PC-3 (cell line): ENCODE data around the gene ILF2. TPM values are rescaled to one million over a fixed set of nuclear protein-coding genes. Genes with fewer than 3 reads are reported as not detected.

Experiments
- ATAC-seq: fragments of 200-7000 bp; cut with Tn5 transposase; 2 replicates; pipeline ENCODE4 v1.9.1; 2020; ENCODE audit warnings: mild to moderate bottlenecking, moderate library complexity
- BruUV-seq: library from RNA; stranded (reverse); fragments of 400-500 nt; replicated peaks from 2 replicates; lab custom pipeline; 2021; lab: Mats Ljungman, UMichigan
- CTCF ChIA-PET: fragments of 300-600 bp; sonication (Branson Sonifier 250); formaldehyde crosslinking; loops from one replicate; lab custom pipeline; 2022; ENCODE audit warnings: antibody characterized with exemption; lab: Charles Lee
- POLR2A ChIA-PET: fragments of 300-600 bp; sonication (Branson Sonifier 250); formaldehyde crosslinking; loops from one replicate; lab custom pipeline; 2022; ENCODE audit warnings: antibody characterized with exemption; ENCODE audit not compliant: unreplicated experiment; lab: Charles Lee
- DNase-seq: peaks from one replicate; pipeline ENCODE4 v3.0.0-alpha.2; 2015
- H2AFZ ChIP-seq: fragments of 300-600 bp; sonication (generic); 2 replicates; pipeline ENCODE4 v1.6.0; 2016; ENCODE audit warnings: antibody characterized with exemption, low read length
- H3F3A ChIP-seq: fragments of 300-600 bp; sonication (generic); one replicate; pipeline ENCODE4 v1.6.0; 2017; ENCODE audit warnings: antibody characterized with exemption, low read length, control low read depth, mild to moderate bottlenecking; ENCODE audit not compliant: unreplicated experiment
- H3K27ac ChIP-seq: fragments of 300-600 bp; sonication (generic); 2 replicates; pipeline ENCODE4 v1.5.1; 2016; ENCODE audit warnings: mild to moderate bottlenecking, low read length
- H3K27me3 ChIP-seq: fragments of 300-600 bp; sonication (generic); 2 replicates; pipeline ENCODE4 v1.6.1; 2016; ENCODE audit warnings: low read length, mixed read lengths
- H3K36me3 ChIP-seq: fragments of 300-600 bp; sonication (generic); 2 replicates; pipeline ENCODE4 v1.6.1; 2016; ENCODE audit warnings: low read depth, mixed run types, low read length, mixed read lengths
- H3K4me1 ChIP-seq: fragments of 300-600 bp; sonication (generic); 2 replicates; pipeline ENCODE4 v1.5.1; 2016; ENCODE audit warnings: low read length; ENCODE audit not compliant: insufficient read depth
- H3K4me2 ChIP-seq: fragments of 300-600 bp; sonication (generic); 2 replicates; pipeline ENCODE4 v1.6.0; 2016; ENCODE audit warnings: low read length
- H3K4me3 ChIP-seq: fragments of 300-600 bp; sonication (generic); 2 replicates; pipeline ENCODE4 v1.5.1; 2016; ENCODE audit warnings: mild to moderate bottlenecking, low read length, mixed read lengths
- H3K79me2 ChIP-seq: fragments of 300-600 bp; sonication (generic); 2 replicates; pipeline ENCODE4 v1.6.1; 2017; ENCODE audit warnings: low read length, mixed read lengths
- H3K9ac ChIP-seq: fragments of 300-600 bp; sonication (generic); 2 replicates; pipeline ENCODE4 v1.6.0; 2016; ENCODE audit warnings: mild to moderate bottlenecking, low read length
- H3K9me2 ChIP-seq: fragments of 300-600 bp; sonication (generic); replicated peaks from 2 replicates; pipeline ENCODE4 v1.6.1; 2016; ENCODE audit warnings: mixed run types, low read length, mixed read lengths
- H3K9me3 ChIP-seq: fragments of 300-600 bp; sonication (generic); 2 replicates; pipeline ENCODE4 v1.6.1; 2016; ENCODE audit warnings: low read length, mixed read lengths
- H4K20me1 ChIP-seq: fragments of 300-600 bp; sonication (generic); 2 replicates; pipeline ENCODE4 v1.6.1; 2016; ENCODE audit warnings: low read length, mixed read lengths
- EZH2 ChIP-seq: fragments of 300-600 bp; sonication (generic); IDR thresholded peaks from one replicate; pipeline ENCODE4 v1.6.1; 2017; ENCODE audit warnings: antibody characterized with exemption, mild to moderate bottlenecking, low read length; ENCODE audit not compliant: unreplicated experiment
- EZH2phosphoT487 ChIP-seq: fragments of 300-600 bp; sonication (generic); IDR thresholded peaks from 2 replicates; pipeline ENCODE4 v1.6.1; 2018; ENCODE audit warnings: mild to moderate bottlenecking, antibody characterized with exemption, low read length, borderline replicate concordance
- intact Hi-C: fragments of 100-400 bp; cut with micrococcal nuclease; formaldehyde crosslinking; loops from 2 replicates; pipeline ENCODE4 v1.9.0; 2023
- total RNA-seq: library from RNA; depleted of rRNA; stranded (reverse); fragments of >200 nt; gene quantifications from 2 replicates; pipeline ENCODE4 v1.2.3, GENCODE V29; 2014
- TF ChIP-seq, protein P1 (sequence below): fragments of 300-600 bp; sonication (generic); conservative IDR thresholded peaks from 2 replicates; pipeline ENCODE4 v1.5.1; 2017; ENCODE audit warnings: antibody characterized with exemption, low read depth, mild to moderate bottlenecking, low read length

ILF2 gene
- total RNA-seq, 1 experiment from 2014 or later = 439 TPM

DNA sequence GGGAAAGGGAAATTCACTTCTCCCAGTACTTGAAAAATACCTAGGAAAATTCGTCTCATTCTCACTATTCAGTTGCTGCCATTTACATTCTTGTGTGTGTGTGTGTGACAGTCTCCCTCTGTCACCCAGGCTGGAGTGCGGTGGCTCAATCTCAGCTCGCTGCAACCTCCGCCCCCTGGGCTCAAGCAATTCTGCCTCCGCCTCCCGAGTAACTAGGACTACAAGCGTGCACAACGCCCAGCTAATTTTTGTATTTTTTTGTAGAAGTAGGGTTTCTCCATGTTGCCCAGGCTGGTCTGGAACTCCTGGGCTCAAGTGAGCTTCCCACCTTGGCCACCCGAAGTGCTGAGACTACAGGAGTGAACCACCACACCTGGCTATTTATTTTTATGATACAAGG, 11.1 kb downstream of the ILF2 start:
- Histone ChIP-seq H3K27me3 (no peaks in the 10 kb centered on the region), H3K9me2 (no peaks in the 10 kb centered on the region), H3K79me2 (peaks cover 13% of the 10 kb centered on the region), H3K27ac (no peak overlapping the region), H3K9me3 (no peaks in the 10 kb centered on the region), H4K20me1 (no peaks in the 10 kb centered on the region), H3K4me2 (peak overlapping the region; percentile 96), H3K4me3 (peak overlapping the region; percentile 89), H3K36me3 (peaks cover 39% of the 10 kb centered on the region), H2AFZ (no peak overlapping the region), H3K9ac (peak overlapping the region; percentile 90), H3F3A (peaks cover 22% of the 10 kb centered on the region), H3K4me1 (peaks cover 14% of the 10 kb centered on the region; the same call in 1 of the 2 replicates)
- TF ChIP-seq, protein P1, sequence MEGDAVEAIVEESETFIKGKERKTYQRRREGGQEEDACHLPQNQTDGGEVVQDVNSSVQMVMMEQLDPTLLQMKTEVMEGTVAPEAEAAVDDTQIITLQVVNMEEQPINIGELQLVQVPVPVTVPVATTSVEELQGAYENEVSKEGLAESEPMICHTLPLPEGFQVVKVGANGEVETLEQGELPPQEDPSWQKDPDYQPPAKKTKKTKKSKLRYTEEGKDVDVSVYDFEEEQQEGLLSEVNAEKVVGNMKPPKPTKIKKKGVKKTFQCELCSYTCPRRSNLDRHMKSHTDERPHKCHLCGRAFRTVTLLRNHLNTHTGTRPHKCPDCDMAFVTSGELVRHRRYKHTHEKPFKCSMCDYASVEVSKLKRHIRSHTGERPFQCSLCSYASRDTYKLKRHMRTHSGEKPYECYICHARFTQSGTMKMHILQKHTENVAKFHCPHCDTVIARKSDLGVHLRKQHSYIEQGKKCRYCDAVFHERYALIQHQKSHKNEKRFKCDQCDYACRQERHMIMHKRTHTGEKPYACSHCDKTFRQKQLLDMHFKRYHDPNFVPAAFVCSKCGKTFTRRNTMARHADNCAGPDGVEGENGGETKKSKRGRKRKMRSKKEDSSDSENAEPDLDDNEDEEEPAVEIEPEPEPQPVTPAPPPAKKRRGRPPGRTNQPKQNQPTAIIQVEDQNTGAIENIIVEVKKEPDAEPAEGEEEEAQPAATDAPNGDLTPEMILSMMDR = no peak
- TF ChIP-seq EZH2phosphoT487 (no peak), EZH2 (no peak)
- ATAC-seq = 0 out of 2 replicates have a peak, but pooled peaks have one; percentile 3
- no TSS peak for BruUV-seq
- POLR2A ChIA-PET = interaction anchor here (0.6 to 0.7 kb wide), 2 partner anchors 47 to 331 kb away, joined by 3 to 4 read pairs; partner anchors contain the start of gene S100A16
- no peak for DNase-seq
- CTCF ChIA-PET = interaction anchor here (0.7 kb wide), 1 partner anchor 32 kb away, joined by 4 read pairs; the partner anchor contains the start of gene S100A13
- intact Hi-C loops = loop anchor here (2.0 kb wide), 1 partner anchor 25 kb away; the partner anchor contains the start of gene CHTOP

DNA sequence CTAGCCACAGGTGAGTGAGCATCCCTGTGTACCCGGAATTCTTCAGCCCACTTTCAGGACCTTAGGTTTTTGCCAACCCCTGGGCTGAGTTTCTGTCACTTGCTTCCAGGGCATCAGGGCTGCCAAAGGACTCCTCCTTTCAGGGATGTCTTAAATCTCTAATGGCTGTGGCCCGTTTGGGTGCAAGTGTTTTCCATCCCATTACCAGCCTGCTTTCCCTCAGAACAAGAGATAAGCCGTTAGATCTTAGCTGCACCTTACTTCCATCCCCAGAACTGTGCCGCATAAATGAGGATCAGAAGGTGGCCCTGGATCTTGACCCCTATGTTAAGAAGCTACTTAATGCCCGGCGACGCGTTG, 11.6 kb downstream of the ILF2 start:
- no peak overlapping the region for H3K27ac ChIP-seq
- DNase-seq (no peak), ATAC-seq (peak; percentile 12)
- BruUV-seq = no TSS peak
- ChIA-PET CTCF (interaction anchor here (0.7 kb wide), 1 partner anchor 32 kb away, joined by 4 read pairs; the partner anchor contains the start of gene S100A13), POLR2A (interaction anchor here (0.6 to 0.7 kb wide), 3 partner anchors 46 to 332 kb away, joined by 3 to 8 read pairs (median 4); partner anchors contain the start of genes INTS3 and S100A16)
- peaks cover 34% of the 10 kb centered on the region for H3K36me3 ChIP-seq
- intact Hi-C loops = loop anchor here (2.0 kb wide), 1 partner anchor 24 kb away; the partner anchor contains the start of gene CHTOP
- H3K79me2 ChIP-seq = peaks cover 13% of the 10 kb centered on the region
- peaks cover 21% of the 10 kb centered on the region for H3F3A ChIP-seq
- H3K9ac ChIP-seq = peak overlapping the region; percentile 90
- no peaks in the 10 kb centered on the region for H3K9me2 ChIP-seq
- no peak for TF ChIP-seq EZH2
- TF ChIP-seq, protein P1 = no peak
- TF ChIP-seq EZH2phosphoT487 = no peak
- no peaks in the 10 kb centered on the region for H3K9me3 ChIP-seq
- peaks cover 14% of the 10 kb centered on the region; the same call in 1 of the 2 replicates for H3K4me1 ChIP-seq
- peak overlapping the region; percentile 96 for H3K4me2 ChIP-seq
- no peaks in the 10 kb centered on the region for H3K27me3 ChIP-seq
- H3K4me3 ChIP-seq = peak overlapping the region; percentile 89
- H2AFZ ChIP-seq = peak overlapping the region; percentile 91
- H4K20me1 ChIP-seq = no peaks in the 10 kb centered on the region
